GM18873 (cell line): Measurements from ENCODE around the gene OSTC.

ENCODE experiments used
- ATAC-seq: cut with Tn5 transposase; IDR thresholded peaks from one replicate; pipeline ENCODE4 v1.9.1; 2021; ENCODE audit warnings: mild to moderate bottlenecking, moderate library complexity, moderate number of reproducible peaks; ENCODE audit not compliant: unreplicated experiment, low FRiP score

The OSTC gene

DNA sequence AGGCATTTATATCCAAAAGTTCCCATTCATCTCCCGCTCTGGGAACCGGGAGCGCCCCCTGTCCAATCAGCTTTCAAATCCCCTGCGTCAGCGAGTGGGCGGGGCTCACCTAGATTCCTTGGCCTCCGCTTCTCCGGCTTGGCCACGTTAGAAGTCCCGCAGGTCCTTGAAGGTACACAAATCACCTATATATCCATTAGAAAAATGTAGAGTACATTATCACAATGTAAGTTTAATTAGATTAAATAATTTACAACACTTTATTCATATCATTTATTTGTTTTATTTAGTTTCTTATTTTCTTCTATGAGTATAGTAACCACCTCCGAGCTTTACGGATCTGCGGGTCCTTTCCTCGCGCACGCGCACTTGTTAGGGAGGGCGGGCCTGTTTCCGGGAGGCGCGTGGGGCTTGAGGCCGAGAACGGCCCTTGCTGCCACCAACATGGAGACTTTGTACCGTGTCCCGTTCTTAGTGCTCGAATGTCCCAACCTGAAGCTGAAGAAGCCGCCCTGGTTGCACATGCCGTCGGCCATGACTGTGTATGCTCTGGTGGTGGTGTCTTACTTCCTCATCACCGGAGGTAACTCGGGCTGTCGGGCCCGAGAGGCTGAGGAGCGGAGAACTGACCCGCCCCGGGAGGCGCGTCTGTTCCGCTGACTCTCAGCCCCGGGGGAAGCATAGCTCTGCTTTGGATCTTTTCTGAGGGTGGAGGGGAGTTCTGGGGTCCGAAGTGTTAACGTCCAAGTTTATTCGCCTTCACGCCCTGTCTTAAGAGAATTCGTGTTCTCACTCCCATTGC lies at the start of gene OSTC:
Gene OSTC (plus strand): TSS at position 388 of the 802 bp plus-strand sequence. CDS start 57 bp downstream, at position 445.
- peak; percentile 94 for ATAC-seq

DNA sequence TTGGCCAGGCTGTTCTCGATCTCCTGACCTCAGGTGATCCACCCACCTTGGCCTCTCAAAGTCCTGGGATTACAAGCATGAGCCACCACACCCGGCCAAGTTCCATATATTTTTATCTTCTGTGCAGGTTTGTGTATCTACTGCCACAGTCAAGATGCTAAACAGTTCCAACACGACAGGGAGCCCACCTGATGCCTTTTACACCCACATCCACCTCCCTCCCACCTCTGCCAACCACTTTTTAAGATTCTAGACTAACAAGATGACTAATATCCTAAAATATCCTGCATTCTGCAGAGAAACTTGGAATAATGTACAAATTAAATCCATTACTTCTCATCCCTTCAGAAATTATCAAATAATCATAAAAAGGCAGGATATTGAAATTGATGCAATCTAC lies 49.3 kb upstream of the OSTC start:
- ATAC-seq, result no peak

DNA sequence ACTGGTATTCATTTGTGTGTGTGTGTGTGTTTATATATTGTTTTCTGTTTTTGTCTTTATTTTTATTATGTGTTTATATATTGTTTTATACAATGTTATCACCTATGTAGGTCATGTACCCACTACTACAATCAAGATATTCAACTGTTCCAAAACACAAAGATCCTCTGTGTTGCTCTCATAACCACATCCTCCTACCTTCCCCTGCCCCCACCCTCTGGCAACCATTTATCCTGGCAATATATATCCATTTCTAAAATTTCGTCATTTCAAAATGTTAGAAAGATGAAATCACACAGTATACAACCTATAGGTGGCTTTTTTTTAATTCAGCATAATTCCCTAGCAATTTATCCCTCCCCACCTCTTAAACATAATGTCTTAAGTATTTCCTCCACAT lies 48.9 kb upstream of the OSTC start:
- ATAC-seq, result no peak

GRCh38 chr4:108602163-108602562 lies 48.2 kb upstream of the OSTC start:
- ATAC-seq, result no peak

- no peak for ATAC-seq
Measured at GRCh38 chr4:108607079-108607815, 43.2 kb upstream of the OSTC start.

DNA sequence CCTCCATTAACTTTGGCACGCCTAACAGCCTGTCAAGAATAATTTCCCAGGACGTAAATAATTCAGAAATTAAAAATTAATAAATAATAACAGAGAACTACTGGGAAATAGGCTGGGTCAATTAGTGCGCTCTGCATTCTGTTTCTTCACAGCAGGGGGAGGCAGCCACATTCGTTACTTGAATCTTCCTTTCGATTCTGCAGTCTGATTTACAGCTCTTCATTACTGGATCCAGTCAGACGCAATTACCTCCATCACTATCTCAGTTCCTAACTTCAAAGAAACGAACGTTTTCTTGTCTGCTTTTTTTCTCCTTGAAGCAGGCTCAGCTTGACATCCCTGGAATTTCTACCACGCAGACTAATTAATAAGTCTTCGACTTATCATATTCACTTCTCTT lies 39.0 kb upstream of the OSTC start:
- ATAC-seq, result no peak

- no peak for ATAC-seq
Measured at GRCh38 chr4:108612365-108612764, 38.0 kb upstream of the OSTC start.

DNA sequence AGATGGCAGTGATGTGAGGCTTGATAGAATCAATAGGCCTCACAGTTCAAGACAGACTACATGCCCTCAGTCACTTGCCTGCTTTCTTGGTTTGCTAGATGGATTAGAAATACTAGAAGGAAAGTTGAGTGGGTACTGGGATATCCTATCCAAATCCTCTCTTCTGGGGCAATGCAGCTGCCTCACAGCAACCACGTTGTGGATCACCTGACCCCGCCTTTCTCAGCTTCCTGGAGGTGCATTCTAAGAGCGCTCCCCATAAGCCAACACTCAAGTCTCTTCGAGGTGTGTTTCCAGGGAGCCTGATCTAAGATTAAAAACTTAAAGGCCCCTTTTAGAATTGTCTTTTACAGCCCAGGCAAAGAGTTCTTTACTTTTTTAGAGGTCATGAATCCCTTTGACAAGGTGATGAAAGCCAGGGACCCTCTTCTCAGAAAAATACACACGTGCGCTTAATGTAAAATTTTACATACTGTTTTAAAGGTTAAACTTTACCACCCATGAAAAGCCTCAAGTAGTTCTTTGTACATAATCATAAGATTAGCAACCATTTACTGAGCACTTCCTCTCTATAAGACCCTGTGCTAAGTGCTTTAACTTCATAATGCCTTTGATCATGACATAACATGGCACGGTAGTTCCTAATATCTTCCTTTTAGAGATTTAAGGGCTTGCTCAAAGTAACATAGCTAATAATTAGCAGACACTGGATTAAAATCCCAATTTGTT lies 30.9 kb upstream of the OSTC start:
- no peak for ATAC-seq

DNA sequence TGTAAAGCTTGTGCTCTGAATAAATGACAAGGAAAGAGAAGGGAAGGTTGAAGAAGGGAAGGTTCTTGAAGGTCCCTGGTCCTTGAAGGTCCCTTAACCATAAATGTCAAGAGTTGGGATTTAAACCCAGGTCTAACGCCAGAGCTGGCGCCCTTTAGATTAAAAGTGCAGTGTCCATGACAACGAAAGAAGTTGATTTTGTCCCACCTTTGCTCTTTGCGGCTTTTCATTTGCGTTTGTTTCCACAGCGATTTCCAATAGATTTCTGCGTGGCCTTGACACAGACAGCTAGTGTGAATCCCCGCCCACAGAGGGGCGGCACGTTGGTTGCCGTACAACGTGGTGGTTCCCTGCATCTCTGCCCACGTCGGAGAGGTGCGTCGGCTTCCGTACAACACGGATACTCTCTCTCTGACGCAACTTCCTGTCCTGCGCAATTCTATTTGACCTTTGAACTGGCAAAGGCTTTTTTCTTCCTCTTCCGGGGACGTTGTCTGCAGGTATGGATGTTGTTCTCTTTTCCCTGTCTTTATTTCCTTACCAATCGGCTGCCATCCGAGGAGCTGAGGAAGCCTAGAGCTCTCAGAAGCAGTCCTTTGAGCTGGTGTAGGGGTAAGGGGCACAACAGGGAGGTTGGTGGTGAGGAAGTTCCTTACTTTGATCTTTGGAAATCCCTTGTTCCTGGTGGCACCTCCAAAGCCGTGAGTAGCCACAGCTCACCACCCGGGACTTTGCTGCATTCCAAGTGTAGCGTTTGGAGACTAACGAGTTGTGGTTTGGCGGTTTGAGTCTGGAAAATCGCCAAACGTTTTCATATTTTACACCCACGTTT lies 30.1 kb upstream of the OSTC start, which contains the start of gene RPL34:
Gene RPL34 (plus strand): TSS at position 476 of the 832 bp plus-strand sequence. CDS start 1,384 bp downstream, outside the sequence.
- ATAC-seq, result peak; percentile 100

GRCh38 chr4:108620933-108621905 lies 29.2 kb upstream of the OSTC start:
- ATAC-seq, result no peak

DNA sequence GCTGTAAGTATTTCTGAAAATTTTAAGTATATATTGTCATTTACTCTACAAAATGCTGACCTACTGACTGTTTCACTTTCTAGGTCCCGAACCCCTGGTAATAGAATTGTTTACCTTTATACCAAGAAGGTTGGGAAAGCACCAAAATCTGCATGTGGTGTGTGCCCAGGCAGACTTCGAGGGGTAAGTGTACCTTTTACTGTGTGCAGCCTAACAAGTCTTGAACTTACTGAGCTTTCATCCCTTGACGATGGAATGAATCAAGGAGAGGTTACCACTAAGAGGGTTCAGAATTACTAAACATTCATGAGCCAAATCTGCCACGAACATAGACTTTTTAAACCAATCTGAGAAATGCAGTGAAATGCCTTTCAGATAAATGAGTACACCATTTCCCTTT lies 28.4 kb upstream of the OSTC start:
- no peak for ATAC-seq

- no peak for ATAC-seq
Measured at GRCh38 chr4:108622828-108623227, 27.6 kb upstream of the OSTC start.

DNA sequence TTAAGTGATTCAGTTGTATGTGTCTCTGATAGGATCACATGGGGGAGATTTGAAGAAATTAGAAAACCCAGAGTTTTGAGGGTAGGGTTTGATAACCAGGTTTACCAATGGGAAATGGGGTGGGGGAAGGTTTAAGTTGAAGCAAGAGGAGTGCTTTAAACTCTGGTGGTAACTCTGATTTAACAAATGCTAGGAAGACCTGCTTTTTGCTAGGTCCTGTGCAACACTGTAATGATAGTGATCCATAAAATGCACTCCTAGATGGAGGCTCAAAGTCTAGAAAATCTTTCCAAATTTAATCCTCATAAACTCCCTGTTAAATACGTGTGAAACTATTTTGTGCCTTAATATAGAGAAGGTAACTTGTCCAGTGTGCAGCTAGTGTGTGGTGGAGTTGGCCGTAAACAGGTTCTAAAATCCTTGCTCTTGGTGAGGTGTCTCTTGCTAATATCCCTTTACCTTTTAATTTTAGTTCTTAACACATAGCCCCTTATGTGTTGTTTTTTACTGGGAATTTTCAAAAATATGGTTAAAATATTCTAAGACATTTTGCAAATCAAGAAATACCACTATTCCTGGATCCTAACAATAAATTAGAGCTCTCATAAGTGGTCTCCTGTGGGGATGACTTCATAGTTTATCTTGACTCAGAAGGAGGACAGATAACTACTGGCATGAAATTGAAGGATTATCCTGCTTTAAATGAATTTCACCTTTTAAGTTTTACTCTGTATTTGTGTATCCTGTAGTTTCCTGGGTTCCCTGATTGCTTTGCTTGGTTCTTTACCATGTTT lies 25.9 kb upstream of the OSTC start:
- ATAC-seq, result no peak

GRCh38 chr4:108626056-108626455 lies 24.3 kb upstream of the OSTC start:
- no peak for ATAC-seq

DNA sequence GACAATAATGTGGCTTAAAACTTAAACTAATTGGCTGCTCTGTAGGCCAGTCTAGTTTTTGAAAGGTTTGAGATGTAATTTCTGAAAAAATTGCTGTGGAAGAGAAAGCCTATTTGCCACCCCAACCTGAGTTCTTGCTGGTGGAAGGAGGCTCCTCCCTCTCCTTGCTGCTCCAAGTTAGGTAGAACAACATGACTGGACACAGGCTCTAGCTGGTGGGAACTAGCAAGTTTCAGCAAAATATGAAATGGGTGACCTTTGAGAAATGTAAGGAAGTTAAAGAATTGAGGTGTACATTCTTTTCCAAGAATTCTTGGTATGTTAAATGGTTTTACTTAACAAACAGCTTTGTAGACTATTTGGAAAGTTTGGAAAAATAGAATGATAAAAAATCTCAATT lies 22.0 kb upstream of the OSTC start:
- no peak for ATAC-seq

- ATAC-seq, result no peak
Measured at GRCh38 chr4:108635070-108635655, 15.2 kb upstream of the OSTC start.

DNA sequence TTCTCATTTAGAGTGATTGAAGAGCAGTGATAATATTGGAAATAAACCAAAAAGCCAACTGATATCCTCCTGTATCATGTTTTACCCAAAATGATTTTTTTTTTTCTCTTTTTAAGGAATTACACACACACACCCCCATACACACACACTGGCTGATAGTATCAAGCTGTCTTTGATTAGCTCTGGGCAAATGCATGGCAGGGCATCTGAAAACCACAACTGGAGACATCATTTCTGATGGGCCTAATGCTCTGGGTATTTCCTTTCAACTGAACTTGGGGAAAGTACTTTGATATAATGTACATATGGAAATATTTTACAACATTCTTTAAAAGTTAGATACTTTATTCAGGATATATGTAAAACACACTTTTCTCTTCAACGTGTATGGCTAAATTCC lies 14.2 kb upstream of the OSTC start:
- no peak for ATAC-seq

DNA sequence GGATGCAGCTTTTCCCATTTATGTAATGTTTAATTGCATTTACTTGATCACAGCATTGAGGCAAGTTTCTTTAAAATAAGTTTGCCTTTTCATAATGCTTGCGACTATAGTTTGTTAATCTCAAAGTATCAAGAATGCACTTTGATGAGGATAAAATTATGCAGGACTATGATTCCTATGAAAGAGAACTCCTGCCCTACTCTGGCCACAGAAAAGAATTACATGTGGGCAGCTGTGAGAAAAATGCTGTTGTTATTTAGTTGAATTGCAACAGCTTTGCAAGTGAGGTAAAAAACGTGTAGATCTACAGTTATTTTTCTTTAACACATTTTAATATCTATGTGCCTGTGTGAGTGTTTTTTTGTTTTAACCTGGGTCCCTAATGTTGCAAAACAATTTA lies 12.5 kb upstream of the OSTC start:
- no peak for ATAC-seq
